Posterior vena cava (tissue), 2 donors: Measurements from ENCODE around the gene KRT3. TPM values are rescaled to one million over a fixed set of nuclear protein-coding genes. Genes with fewer than 3 reads are reported as not detected.
"Not testable (repeated sequence)": the region's sequence is repeated elsewhere in the genome, so short reads cannot be mapped to it uniquely, and the experiment has no call there.

Experiments
- DNase-seq: peaks from one replicate; pipeline ENCODE4 v3.0.0-alpha.2; 2020; ENCODE audit warnings: low spot score
- intact Hi-C, 2 donors: fragments of 100-400 bp; cut with DNase I; formaldehyde crosslinking; loops; one replicate each; pipeline versions ENCODE4 v1.14.1 to v1.14.2; 2022 to 2023
- total RNA-seq, 2 donors: library from RNA; stranded (reverse); fragmentation: NEBNext Ultra II Directional; extraction: Animal tissue kit (Norgen Biotek cat#: 25700); gene quantifications; one replicate each; pipeline ENCODE4 v1.2.1, GENCODE V29; 2021
- donor health status: DM: yes; HTN: yes; CAD: no.
- donor health status: DM: yes; HTN: yes; CAD: no.

KRT3 gene
- total RNA-seq, 2 donors from 2014 or later, result not detected

DNA sequence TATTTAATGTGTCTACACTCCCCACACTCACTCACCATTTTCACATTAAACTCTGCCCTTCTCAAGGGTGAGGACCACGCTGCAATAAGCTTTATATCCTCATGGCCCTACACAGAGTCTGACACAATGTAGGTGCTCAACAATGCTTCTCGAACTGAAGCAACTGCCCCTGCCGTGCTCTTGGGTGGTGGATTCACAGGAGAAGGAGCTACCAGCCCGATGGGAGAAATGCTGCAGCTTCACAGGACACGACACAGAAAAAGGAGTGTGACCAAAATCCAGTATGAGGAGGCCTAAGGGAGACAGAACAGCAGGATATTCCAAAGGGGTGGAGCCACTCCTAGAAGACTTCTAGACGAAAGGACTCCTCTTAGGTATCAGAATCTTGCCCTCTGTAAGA is 6.5 kb upstream of the KRT3 start:
- no peak for DNase-seq
- intact Hi-C loops, result no loop called here

- intact Hi-C loops, result no loop called here
- DNase-seq, result no peak
These were observed 5.9 kb upstream of the KRT3 start for GRCh38 chr12:52801773-52802172.

- intact Hi-C loops, result no loop called here
- no peak for DNase-seq
These were observed 4.5 kb upstream of the KRT3 start for GRCh38 chr12:52800259-52800917.

- DNase-seq, result no peak
- intact Hi-C loops, result no loop called here
These were observed 3.7 kb upstream of the KRT3 start for GRCh38 chr12:52799505-52800211.

DNA sequence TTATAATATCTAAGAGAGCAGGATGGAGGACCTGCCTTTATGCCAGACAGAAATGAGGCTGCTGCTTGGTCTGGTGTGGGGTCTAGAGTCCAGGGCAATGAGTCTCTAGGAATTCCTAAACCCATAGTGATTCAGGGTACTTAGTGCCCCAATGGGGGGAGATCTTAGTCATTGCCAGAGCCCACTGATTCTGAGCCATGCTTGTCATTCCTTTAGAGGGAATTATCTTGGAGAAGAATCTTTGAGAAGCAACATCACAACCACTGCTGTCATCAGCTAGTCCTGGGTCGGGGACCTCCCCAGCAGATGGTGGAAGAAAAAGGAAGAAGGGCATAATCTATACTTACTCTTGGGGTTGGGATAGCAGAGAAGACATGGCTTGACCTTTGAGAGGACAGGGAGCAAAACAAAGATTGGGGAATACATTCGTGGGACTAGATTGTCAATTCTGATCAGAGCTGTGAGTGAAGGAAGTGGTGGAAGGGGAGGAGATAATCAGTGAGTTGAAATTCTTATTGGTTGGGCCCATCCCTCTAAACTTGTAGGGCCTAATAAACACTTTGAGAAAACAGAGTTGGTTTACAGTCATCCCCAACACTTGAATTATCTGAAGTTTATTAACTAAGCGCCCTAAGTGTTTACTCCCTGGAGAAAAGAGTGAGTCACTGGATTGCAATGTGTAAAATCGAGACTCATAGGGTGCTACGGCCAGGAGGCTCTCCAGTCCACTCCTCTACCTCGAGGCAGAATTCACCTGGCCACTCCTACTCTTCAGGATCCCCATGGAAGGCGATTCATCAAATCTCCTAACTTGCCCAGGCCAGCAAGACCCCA is 3.0 kb upstream of the KRT3 start:
- intact Hi-C loops, result no loop called here

GRCh38 chr12:52798003-52798670 is 2.2 kb upstream of the KRT3 start:
- intact Hi-C loops, result no loop called here
- DNase-seq, result no peak

More for the DNA sequence above, 3.0 kb upstream of the KRT3 start:
- DNase-seq, result no peak

DNA sequence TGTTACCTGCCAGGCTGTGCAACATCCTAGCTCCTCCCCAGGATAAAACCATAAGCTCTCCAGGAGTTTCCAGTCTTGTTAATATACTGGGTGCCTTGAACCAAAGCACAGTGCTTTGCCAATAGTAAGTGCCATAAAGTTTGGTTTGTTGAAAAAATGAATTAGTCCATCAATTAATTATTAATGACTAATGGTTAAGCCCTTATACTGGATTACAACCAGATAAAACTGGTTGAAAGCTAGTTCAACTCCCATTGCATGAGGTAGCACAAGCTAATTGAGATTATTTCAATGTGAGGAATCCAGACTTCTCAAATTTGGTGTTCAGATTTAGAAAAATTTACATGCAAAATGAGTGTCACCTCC is 1.6 kb upstream of the KRT3 start:
- no peak for DNase-seq
- intact Hi-C loops, result no loop called here

- intact Hi-C loops, result no loop called here
- no peak for DNase-seq
These were observed 1.1 kb upstream of the KRT3 start for GRCh38 chr12:52796839-52797528.

- intact Hi-C loops, result no loop called here
- DNase-seq, result no peak
These were observed 495 bp upstream of the KRT3 start for GRCh38 chr12:52796429-52796794.

GRCh38 chr12:52795332-52795674 is 614 bp downstream of the KRT3 start:
- intact Hi-C loops, result not testable (repeated sequence)
- peak; percentile 77 for DNase-seq

DNA sequence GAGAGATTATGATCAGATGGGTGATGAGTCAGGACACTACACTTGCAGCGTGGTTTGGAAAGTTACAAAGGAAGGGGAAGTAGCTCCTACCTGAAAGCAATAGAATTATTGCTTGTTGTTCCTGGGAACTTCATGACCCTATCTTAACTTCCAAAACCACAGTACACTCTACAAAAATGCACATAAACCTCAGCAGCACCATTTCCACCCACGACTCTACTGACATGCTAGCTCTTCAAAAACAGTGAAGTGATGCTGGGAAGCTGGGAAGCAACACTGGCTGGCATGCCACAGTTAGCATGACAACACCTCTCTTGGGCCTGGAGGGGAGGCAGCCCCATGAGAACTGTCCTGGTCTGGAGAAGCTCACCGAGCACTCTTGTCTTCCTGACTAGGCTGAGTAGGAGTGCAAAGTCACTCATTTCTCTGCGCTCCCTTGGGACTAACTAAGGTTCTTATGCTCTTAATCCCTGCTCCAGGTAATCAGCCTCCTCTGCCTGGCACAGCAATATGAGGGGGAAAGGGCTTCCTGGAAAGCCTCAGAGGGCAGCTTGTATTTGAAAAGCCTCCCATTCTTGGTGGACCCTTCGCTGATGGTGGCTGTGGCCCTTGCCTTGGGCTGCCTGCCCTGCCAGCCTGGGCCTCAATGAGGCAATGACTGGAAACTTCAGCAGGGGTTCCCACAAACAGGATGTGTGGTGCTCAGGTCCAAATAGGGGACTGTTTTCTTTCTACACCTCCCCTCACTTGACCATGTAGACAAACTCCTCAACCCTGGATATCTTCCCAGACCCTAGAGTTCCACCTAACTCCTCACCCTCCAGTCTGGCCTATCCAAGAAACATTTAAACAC is 1.2 kb downstream of the KRT3 start:
- DNase-seq, result peak; percentile 65
- intact Hi-C loops, result no loop called here

DNA sequence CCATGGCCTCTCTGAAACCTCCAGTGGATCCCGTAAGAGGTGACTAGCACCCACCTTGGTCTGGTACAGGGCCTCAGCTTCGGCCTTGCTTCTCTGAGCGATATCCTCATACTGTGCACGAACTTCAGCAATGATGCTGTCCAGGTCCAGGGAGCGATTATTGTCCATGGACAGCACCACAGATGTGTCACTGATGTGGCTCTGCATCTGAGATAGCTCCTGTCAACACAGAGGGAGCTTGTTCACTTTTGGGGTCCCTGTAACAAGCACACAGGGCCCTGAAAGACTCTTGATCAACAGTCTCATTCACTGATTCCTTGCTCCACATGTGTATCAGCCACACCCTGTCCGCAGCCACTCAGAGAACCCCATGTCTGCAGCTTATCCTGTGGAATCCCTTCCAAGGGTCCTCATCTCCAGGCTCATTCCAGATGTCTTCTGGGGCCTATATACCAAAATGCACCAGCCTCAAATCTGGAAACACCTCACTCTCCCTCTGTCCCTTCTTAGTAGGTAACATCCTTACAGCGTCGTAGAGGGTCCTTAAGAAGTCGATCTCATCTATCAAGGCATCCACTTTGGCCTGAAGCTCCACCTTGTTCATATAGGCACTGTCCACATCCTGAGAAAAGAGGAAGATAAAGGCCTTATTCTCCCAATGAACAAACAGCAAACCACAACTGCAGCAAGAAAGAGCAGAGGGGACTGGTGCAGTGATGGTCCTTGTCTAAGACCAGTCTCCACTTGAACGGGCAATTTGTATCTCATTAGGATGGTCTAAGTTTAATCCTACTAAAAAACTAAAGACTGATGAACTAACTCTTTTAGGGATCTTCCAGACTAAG is 3.5 kb downstream of the KRT3 start:
- peak; percentile 25 for DNase-seq
- intact Hi-C loops, result no loop called here

DNA sequence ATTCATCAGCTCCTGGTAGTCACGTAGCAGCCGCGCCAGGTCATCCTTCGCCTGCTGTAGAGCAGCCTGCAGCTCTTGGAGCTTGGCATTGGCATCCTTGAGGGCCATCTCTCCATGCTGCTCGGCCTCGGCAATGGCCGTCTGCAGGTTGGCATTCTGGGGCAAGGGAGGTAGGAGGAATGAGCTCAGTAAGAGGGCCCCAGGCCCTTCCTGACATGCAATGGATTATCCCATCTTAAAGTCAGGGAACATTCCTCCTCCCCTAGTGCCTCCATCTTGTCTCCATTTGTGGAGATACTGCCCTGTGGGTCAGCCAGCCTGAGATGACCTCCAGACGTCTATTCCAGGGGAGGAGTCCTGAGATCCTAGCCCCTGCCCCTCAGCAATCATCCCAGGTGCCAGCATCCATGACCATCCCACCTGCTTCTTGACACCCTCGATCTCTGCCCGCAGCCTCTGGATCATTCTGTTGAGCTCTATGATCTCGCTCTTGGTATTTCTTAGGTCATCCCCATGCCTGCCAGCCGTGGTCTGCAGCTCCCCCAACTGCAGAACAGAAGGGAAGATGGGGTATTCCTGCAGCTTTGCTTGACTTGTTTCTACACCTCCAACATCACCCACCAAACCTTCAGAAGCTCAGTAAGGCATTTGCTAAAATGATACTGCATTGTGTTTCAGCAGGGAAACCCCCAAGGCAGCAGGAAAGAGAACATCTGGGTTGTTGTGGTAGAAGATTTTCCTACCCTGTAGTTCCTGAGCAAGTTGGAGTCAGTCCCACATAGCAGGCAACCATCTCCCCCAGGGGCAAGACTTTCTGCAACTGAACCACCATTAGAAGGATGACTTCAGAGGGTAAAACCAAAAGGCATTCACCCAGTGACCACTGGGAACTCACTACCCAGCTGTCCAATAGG is 4.4 kb downstream of the KRT3 start:
- peak; percentile 71 for DNase-seq
- intact Hi-C loops, result no loop called here

- intact Hi-C loops, result no loop called here
- DNase-seq, result no peak
These were observed 5.3 kb downstream of the KRT3 start for GRCh38 chr12:52790427-52791270.

GRCh38 chr12:52789637-52790426 is 6.1 kb downstream of the KRT3 start:
- peak; percentile 78 for DNase-seq
- intact Hi-C loops, result no loop called here
